OCI-LY1 (cell line): ENCODE measurements around the gene EPHA5.
"Not testable (repeated sequence)": the region's sequence is repeated elsewhere in the genome, so short reads cannot be mapped to it uniquely, and the experiment has no call there.

Experiments
- H2AFZ ChIP-seq: fragments of 200-600 bp; sonication (generic), shearing (Covaris generic); 2 replicates; pipeline ENCODE4 v1.6.0; 2014; ENCODE audit warnings: antibody characterized with exemption, mild to moderate bottlenecking, low read length
- H3F3A ChIP-seq: fragments of 200-600 bp; sonication (generic), shearing (Covaris generic); 2 replicates; pipeline ENCODE4 v1.6.0; 2014; ENCODE audit warnings: mild to moderate bottlenecking, antibody characterized with exemption, low read length, moderate library complexity; ENCODE audit not compliant: insufficient read depth
- H3K27ac ChIP-seq: fragments of 200-600 bp; sonication (generic); 2 replicates; pipeline ENCODE4 v1.5.1; 2014; ENCODE audit warnings: low read length, mixed run types, mild to moderate bottlenecking, low read depth; ENCODE audit not compliant: poor library complexity, severe bottlenecking
- H3K27me3 ChIP-seq: fragments of 200-600 bp; sonication (generic); 2 replicates; pipeline ENCODE4 v1.6.0; 2014; ENCODE audit warnings: antibody characterized with exemption, mild to moderate bottlenecking, low read length, moderate library complexity; ENCODE audit not compliant: insufficient read depth
- H3K36me3 ChIP-seq: fragments of 200-600 bp; sonication (generic); 2 replicates; pipeline ENCODE4 v1.6.1; 2014; ENCODE audit warnings: mild to moderate bottlenecking, antibody characterized with exemption, low read length, moderate library complexity, mixed read lengths; ENCODE audit not compliant: insufficient read depth
- H3K4me1 ChIP-seq: fragments of 200-600 bp; sonication (generic); 2 replicates; pipeline ENCODE4 v1.5.1; 2014; ENCODE audit warnings: mild to moderate bottlenecking, low read length, moderate library complexity; ENCODE audit not compliant: insufficient read depth, severe bottlenecking
- H3K4me2 ChIP-seq: fragments of 200-600 bp; sonication (generic), shearing (Covaris generic); 2 replicates; pipeline ENCODE4 v1.6.1; 2014; ENCODE audit warnings: low read length
- H3K4me3 ChIP-seq: fragments of 200-600 bp; sonication (generic); 2 replicates; pipeline ENCODE4 v1.5.1; 2014; ENCODE audit warnings: low read length, low read depth, mild to moderate bottlenecking, mixed read lengths; ENCODE audit not compliant: poor library complexity, severe bottlenecking
- H3K79me2 ChIP-seq: fragments of 200-600 bp; shearing (Covaris generic); 2 replicates; pipeline ENCODE4 v1.6.1; 2016; ENCODE audit warnings: mixed run types, low read length, mixed read lengths; ENCODE audit not compliant: insufficient read depth
- H3K9ac ChIP-seq: fragments of 200-600 bp; sonication (generic), shearing (Covaris generic); 2 replicates; pipeline ENCODE4 v1.6.1; 2014; ENCODE audit warnings: mild to moderate bottlenecking, low read length, mixed read lengths
- H3K9me2 ChIP-seq: fragments of 200-600 bp; sonication (generic), shearing (Covaris generic); 2 replicates; pipeline ENCODE4 v1.6.1; 2014; ENCODE audit warnings: low read depth, mild to moderate bottlenecking, low read length, mixed read lengths
- H3K9me3 ChIP-seq: fragments of 200-600 bp; shearing (Covaris generic); 2 replicates; pipeline ENCODE4 v1.6.1; 2014; ENCODE audit warnings: low read length, mixed read lengths
- H4K20me1 ChIP-seq: fragments of 200-600 bp; sonication (generic), shearing (Covaris generic); 2 replicates; pipeline ENCODE4 v1.6.0; 2016; ENCODE audit warnings: mild to moderate bottlenecking, low read length; ENCODE audit not compliant: insufficient read depth
- CTCF ChIP-seq: fragments of 200-600 bp; sonication (generic), shearing (Covaris generic); IDR thresholded peaks from 2 replicates; pipeline ENCODE4 v1.5.1; 2017; ENCODE audit warnings: mild to moderate bottlenecking, antibody characterized with exemption, low read length, moderate library complexity, mixed read lengths
- EZH2 ChIP-seq: fragments of 200-600 bp; sonication (generic), shearing (Covaris generic); IDR thresholded peaks from 2 replicates; pipeline ENCODE4 v1.8.0; 2017; ENCODE audit warnings: borderline replicate concordance, mixed run types, mild to moderate bottlenecking, antibody characterized with exemption, low read length, moderate library complexity, mixed read lengths

EPHA5 gene

DNA sequence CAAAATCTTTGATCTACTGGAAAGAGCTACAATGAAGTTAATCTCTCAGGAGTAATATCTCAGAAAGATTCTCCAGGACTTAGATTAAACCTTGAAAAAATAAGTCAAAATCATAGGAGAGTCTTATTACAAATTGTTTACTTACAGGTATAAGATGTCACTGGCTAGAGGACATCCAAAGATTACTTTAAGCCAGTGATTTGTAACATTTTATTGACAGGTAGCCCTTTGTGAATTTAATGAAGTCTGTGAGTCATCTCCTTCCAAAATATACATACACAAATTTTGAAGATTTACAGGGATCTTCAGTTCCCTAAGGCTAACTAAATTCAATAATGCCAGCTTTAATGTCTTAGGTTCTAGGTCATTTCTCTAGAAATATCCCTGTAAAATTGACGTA lies 359.7 kb downstream of the EPHA5 start:
- Histone ChIP-seq H3K4me2 (no peak overlapping the region), H3K9me2 (no peaks in the 10 kb centered on the region), H3K9ac (no peak overlapping the region), H3K27me3 (no peaks in the 10 kb centered on the region), H3K4me1 (no peaks in the 10 kb centered on the region), H4K20me1 (no peaks in the 10 kb centered on the region), H3K9me3 (no peaks in the 10 kb centered on the region), H3K79me2 (no peaks in the 10 kb centered on the region), H2AFZ (no peak overlapping the region), H3K27ac (no peak overlapping the region), H3F3A (no peaks in the 10 kb centered on the region), H3K36me3 (no peaks in the 10 kb centered on the region), H3K4me3 (no peak overlapping the region)
- TF ChIP-seq CTCF (no peak), EZH2 (no peak)

GRCh38 chr4:65308626-65309025 lies 361.7 kb downstream of the EPHA5 start:
- H3K27ac ChIP-seq, H3K4me1 ChIP-seq, H3K27me3 ChIP-seq, H3K9me3 ChIP-seq, H3K36me3 ChIP-seq, H3K79me2 ChIP-seq, H4K20me1 ChIP-seq, H3K4me3 ChIP-seq, H2AFZ ChIP-seq, H3K4me2 ChIP-seq, H3K9me2 ChIP-seq, H3F3A ChIP-seq, H3K9ac ChIP-seq: not testable (repeated sequence)

- H3K4me3 ChIP-seq, result no peak overlapping the region
- H3K9ac ChIP-seq, result no peak overlapping the region
- H3K4me2 ChIP-seq, result no peak overlapping the region
- H3K9me2 ChIP-seq, result no peaks in the 10 kb centered on the region
- H3F3A ChIP-seq, result no peaks in the 10 kb centered on the region
- no peaks in the 10 kb centered on the region for H3K9me3 ChIP-seq
- TF ChIP-seq EZH2 (no peak), CTCF (no peak)
- no peak overlapping the region for H2AFZ ChIP-seq
- no peaks in the 10 kb centered on the region for H4K20me1 ChIP-seq
- H3K4me1 ChIP-seq, result no peaks in the 10 kb centered on the region
- no peak overlapping the region for H3K27ac ChIP-seq
- H3K27me3 ChIP-seq, result no peaks in the 10 kb centered on the region
- no peaks in the 10 kb centered on the region for H3K79me2 ChIP-seq
- H3K36me3 ChIP-seq, result no peaks in the 10 kb centered on the region
These were observed 368.1 kb downstream of the EPHA5 start for GRCh38 chr4:65302145-65302544.

DNA sequence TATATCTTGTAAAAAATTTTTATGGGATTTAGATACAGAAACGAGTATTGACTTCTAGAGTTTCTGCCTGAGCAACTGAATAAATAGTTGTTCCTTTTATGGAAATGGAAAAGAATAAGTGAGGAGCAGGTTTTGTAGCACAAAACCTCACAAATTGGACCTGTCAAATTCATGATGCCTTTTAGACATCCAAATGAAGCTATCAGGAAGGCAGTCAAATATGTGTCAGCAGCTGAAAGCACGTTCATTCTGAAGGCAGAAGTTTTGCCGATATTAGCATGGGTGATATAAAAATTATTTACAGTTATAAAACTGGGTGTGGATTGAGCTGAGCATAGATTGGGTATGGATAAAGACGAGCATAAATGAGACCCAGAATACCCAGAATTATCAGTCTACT lies 374.0 kb downstream of the EPHA5 start:
- H3K36me3 ChIP-seq, result no peaks in the 10 kb centered on the region
- no peaks in the 10 kb centered on the region for H3K9me2 ChIP-seq
- H3F3A ChIP-seq, result no peaks in the 10 kb centered on the region
- H3K4me3 ChIP-seq, result no peak overlapping the region
- H3K4me2 ChIP-seq, result no peak overlapping the region
- no peaks in the 10 kb centered on the region for H3K9me3 ChIP-seq
- H3K27me3 ChIP-seq, result no peaks in the 10 kb centered on the region
- H3K79me2 ChIP-seq, result no peaks in the 10 kb centered on the region
- H3K27ac ChIP-seq, result no peak overlapping the region
- no peaks in the 10 kb centered on the region for H4K20me1 ChIP-seq
- H2AFZ ChIP-seq, result no peak overlapping the region
- no peak for TF ChIP-seq CTCF
- TF ChIP-seq EZH2, result no peak
- no peaks in the 10 kb centered on the region for H3K4me1 ChIP-seq
- H3K9ac ChIP-seq, result no peak overlapping the region
